HG03558 (cell line): Measurements from ENCODE around the gene DAB2IP.

ENCODE experiments used
- ATAC-seq: cut with Tn5 transposase; IDR thresholded peaks from one replicate; pipeline ENCODE4 v1.9.1; 2021; ENCODE audit warnings: moderate number of reproducible peaks; ENCODE audit not compliant: unreplicated experiment; ENCODE audit errors: extremely low read depth

The DAB2IP gene

DNA sequence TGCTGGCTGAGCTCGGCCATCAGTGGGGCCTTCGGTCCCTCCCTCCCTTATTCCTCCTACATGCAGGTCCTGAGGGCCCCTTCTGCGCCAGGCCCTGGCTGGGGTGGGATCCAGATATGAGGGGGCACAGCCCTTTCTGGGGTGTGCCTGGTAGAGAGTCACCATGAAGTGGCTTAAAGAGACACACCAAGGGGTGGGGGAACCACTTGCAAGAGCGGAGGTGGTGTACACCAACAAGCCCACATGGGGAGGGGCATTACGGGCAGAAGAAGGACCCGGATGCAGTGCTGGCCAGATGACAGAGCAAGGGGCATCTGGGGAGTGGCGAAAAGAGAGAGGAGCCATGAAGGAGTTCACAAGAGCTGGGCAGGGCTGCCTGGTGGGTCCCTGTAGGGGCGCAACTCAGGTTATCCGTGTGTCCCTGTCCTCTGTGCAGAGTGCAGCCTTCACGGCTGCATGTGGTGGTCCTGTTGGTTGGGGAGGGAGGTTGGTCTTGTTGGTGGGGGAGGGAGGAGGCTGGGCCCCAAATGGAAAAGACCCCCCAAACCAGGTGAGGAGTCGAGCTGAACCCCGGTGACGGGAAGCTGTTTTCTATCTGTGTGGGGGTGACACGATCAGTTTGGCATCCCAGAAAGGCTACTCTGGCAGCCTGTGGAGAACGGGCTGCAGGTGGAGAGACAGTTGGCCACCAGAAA is 158.1 kb downstream of the DAB2IP start:
- no peak for ATAC-seq

GRCh38 chr9:121810489-121810888 is 159.1 kb downstream of the DAB2IP start:
- no peak for ATAC-seq

DNA sequence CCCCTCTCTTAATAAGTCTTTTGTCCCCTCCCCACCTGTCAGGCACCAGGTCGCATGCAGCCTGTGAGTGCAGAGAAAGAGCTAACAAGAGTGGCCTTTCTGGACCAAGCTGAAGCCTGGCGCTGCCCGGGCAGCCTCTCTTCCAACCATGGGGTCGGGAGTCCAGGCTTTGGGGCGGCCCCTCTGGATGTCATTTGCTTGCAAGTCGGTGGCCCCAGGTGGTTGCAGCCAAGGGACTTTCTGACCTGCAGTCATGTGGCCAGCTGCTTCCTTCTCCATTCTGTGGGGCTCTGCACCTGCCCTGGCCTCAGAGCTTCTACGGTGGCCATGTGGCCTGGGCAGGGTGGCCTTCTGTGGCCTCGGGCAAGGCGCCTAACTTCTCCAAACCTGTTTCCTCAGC is 159.7 kb downstream of the DAB2IP start:
- ATAC-seq: no peak

GRCh38 chr9:121811751-121812150 is 160.3 kb downstream of the DAB2IP start:
- ATAC-seq: no peak

DNA sequence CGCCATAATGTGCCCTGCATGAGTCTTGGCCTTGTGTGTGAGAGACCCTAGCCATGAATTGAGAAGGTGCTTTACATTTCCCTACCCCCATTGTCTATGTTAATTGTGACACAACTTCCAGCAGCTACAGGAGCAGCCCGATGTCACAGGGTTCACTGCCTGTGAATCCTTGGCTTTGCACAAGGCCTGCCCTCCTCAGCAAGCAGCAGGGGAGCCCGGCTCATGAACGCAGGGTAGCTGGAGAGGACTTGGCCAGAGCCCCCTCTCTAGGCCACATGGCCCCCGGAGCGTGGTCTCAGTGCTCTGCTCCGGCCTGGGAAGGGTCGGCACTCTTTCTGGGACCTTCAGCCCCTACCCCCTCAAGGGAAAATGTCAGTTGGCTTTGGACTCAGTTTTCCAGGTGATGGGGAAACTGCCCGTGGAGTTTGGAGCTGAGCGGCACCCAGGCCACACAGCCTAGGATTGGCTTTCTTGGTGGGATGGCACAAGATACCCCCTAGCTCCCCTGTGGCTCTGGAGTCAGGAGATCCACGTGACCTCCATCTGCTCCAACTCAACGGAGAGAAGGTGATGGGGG is 160.8 kb downstream of the DAB2IP start:
- no peak for ATAC-seq

DNA sequence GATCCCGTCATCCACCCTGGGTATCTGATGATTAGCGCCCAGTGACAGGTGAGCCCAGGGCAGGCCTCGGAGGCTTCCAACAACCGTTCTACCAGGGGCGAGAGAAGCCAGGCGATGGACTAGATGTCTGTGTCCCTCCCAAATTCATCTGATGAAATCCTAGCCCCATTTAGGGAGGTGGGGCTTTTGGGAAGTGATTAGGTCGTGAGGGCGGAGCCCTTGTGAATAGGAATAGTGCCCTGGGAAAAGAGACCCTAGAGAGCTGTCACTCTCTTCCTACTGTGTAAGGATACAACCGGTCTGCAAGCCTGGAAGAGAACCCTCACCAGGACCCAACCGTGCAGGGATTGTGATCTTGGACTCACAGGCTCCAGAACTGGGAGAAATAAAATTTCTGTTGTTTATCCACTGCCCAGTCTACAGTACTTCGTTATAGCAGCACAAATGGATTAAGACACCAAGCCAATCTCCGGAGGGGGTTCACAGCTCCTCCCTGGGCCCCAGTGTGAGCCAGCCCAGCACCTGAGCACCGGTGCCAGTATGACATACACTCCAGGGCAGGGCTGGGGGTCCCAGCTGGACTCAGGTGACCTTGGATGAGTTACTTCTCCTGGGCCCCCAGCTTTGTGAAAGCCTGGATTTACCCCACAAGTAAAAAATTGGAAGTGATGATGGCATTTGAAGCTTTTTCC is 162.2 kb downstream of the DAB2IP start:
- ATAC-seq: no peak

DNA sequence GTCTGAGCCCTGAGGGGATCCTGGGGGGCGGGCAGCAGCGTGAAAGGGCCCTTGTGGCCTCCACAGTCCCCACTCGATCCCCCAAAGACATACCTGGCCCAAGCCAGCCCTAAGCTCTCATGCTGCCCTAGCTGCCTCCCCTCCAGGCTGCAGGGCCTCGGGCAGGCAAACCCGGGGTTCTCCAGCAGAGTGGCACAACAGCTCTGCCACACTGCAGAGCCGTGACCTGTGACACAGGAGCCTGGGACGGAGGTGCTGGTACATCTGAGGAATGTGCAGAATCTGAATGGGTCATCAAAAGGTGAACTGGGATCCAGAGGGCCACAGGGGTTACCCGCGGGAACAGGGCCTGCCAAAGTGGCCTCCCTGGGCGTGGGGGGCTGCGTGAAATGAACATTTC is 163.2 kb downstream of the DAB2IP start:
- no peak for ATAC-seq

DNA sequence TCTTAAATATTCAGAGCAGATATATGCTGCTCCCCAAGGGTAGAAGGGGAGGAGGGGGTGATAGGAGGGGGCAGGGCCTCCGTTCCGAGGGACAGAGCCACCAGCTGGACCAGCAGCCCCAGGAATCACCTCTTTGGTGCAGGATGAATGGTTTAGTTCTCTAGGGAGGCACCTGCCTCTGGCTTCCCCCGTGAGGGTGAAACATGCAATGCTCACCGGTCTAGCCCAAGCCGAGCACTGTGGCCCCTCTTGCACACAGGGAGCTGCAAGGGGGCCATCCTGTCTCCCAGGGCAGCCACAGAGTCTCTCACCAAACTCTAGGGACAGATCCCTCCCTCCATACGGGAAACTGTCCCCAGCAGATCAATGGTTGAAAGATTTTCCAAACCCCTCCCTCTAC is 163.7 kb downstream of the DAB2IP start:
- no peak for ATAC-seq

- no peak for ATAC-seq
Observed at GRCh38 chr9:121815546-121816448, 164.4 kb downstream of the DAB2IP start.

DNA sequence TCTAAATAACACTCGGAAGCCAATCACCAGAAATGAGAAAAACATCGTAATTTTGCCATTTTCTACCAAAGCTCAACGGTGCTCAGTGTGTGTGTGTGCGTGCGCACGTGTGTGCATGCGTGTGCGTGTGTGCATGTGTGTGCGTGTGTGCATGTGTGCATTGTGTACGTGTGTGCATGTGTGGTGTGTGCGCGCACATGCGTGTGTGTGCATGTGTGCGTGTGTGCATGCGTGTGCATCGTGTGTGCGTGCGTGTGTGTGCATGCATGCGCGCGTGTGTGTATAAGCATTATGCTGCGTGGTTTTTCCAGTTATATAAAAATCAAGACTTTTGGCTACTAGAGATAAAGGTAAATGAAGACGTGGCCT is 165.0 kb downstream of the DAB2IP start:
- no peak for ATAC-seq

DNA sequence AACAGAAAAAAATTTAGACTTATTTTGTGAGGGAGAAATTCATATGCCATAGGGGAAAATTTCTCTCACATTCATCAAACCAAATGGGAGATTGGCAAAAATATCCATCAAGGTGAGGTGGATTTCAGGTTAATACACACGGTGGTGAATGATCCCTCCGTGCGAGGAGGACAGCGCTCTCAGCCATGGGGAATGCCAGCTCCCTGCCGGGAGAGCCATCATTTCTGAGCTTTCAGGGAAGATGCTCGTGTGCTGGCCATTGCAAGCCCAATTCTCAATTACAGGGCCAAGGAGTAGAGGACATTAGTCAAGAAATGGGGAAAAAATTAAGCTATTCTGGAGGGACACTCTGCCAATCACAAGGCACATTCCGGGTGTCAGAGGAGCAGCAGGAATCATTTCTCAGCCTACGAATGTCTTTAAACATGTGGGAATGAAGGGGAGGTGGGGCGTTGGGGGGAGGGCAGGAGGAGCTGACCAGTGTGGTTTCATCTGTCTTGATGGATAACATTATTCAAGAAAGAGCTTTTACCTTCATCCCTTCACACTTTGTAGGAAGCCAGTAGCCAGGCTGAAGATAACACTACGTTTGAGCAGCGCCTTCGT is 165.5 kb downstream of the DAB2IP start:
- no peak for ATAC-seq

DNA sequence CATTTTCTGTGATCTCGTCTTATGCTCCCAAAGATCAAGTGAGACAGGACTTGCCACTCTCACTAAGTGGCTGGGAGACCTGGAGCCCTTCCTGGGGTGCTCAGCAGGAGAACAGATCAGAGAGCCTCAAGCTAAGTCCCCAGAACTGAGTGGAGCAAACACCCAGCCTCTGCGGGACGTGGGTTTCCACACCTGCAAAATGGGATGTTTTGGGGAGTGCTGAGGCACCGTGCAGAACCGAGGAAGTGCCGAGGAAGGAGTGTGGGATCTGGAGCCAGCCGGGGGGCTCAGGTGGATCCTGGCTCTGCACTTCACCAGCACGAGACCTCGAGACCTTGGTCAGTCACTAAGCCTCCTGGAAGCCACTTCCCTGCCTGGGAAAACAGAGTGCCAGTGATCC is 166.0 kb downstream of the DAB2IP start:
- ATAC-seq: no peak

DNA sequence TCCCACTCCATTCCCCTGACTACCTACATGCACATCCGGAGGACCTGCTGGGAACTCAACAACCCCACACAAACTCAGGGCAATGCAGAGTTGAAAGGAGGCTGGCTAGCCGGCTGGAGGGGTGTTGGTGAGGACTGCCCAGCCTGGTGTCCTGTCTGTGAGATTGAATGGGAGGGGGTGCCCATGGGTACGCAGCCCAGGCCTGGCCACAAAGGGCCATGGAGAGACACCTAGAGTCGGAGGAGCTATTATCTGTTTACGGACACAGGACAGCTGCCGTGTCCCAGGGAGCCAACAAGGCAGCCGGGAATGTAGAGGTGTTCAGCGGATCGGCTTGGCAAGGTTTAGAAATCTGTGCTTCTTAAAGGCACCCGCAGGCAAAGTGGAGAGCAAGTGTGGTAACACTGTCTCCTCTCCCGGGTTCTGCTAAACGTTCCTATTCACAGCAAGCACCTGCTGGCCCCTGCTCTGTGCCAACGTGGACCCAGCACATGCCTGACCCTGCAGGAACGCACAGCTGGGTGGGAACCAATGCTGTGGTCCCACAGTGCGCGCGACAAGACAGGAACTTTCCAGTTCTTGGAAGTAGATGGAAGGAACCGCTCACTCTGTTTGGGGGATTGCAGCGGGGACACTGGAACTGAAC is 166.7 kb downstream of the DAB2IP start:
- no peak for ATAC-seq

GRCh38 chr9:121818841-121819427 is 167.5 kb downstream of the DAB2IP start:
- ATAC-seq: no peak

- no peak for ATAC-seq
Observed at GRCh38 chr9:121819428-121820231, 168.2 kb downstream of the DAB2IP start.

DNA sequence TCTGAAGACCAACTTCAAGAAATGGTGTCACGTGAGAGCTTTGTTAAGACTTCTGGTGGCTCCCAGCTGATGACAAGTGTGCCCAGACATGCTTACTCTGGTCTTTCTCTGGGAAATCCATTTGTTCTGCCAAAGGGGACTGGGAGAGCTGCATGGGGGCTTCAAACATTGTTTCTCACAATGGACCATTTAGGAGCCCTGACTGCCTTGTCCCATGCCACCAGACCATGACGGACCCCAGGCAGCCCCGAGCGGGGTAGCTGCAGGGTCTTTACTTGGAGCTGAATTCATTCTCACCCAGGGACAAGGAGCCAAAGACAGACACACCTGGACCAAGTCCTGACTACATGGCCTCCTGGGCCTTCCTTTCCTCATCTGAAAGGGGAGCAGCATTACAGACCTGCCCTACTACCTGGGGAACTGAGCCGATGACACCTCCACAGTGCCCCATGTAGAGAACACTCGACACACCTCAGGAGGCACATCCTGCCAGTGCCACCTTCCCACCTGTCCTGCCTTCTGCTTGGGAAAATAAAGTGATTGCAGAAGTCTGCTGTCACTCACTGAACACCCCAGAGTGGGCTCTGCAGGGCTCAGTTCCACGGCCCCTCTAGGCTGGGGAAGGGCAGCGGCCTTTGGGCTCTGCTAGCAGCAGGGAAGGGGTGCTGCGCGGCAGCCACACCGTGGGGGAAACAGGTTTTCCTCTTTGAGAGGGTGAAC is 169.0 kb downstream of the DAB2IP start:
- no peak for ATAC-seq

DNA sequence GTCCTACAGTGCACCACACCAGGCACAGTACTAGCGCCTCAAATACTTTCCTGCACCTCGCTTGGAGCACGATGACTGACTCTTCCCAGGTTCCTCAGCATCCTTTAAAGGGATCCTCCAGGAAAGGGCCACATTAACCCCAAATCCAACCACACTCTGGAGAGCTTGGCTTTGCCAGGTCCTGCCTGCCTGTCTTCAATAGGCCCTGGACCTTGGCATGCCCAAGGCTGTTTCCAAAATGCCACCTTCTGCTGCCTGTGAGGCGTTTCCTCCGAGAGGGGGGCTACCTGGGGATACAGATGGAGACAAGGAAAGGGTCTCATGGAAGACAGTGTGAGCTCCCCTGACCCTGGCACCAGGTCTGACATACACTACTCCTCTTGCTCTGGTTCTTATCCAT is 169.9 kb downstream of the DAB2IP start:
- ATAC-seq: no peak
